KOPT-K1 (cell line): ENCODE data around the gene KCNIP4.

ENCODE experiments used
- H3K27ac ChIP-seq: fragments of 200-600 bp; sonication (generic); 2 replicates; pipeline ENCODE4 v1.5.1; 2016; ENCODE audit warnings: antibody characterized with exemption, mild to moderate bottlenecking, low read depth, low read length; ENCODE audit not compliant: poor library complexity, severe bottlenecking
- H3K36me3 ChIP-seq: fragments of 200-600 bp; sonication (generic); 2 replicates; pipeline ENCODE4 v1.5.1; 2017; ENCODE audit warnings: antibody characterized with exemption, mild to moderate bottlenecking, low read length, moderate library complexity; ENCODE audit not compliant: insufficient read depth
- H3K9me3 ChIP-seq: fragments of 200-600 bp; sonication (generic); 2 replicates; pipeline ENCODE4 v1.5.1; 2017; ENCODE audit warnings: antibody characterized with exemption, low read length, mild to moderate bottlenecking; ENCODE audit not compliant: insufficient read depth, poor library complexity, severe bottlenecking

KCNIP4 gene

DNA sequence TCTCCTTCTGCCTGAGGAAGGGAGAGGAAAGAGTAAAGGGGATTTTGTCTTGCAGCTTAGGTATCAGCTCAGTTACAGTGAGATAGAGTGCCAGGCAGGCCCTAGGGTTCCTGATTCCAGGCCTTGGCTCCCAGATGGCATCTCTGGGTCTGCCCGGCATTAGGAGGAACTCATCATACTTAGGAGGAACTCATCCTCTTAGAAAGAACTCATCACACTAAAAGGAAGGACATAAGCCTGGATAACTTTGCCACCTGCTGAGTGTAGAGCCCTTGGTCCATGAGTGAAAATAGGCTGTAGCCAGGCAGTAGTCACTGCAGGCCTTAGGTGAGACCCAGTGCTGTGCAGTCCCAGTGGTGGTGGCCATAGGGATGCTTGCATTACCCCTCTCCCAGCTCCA lies 881.2 kb downstream of the KCNIP4 start:
- H3K27ac ChIP-seq, result no peak overlapping the region
- H3K36me3 ChIP-seq, result no peaks in the 10 kb centered on the region
- H3K9me3 ChIP-seq, result no peaks in the 10 kb centered on the region

DNA sequence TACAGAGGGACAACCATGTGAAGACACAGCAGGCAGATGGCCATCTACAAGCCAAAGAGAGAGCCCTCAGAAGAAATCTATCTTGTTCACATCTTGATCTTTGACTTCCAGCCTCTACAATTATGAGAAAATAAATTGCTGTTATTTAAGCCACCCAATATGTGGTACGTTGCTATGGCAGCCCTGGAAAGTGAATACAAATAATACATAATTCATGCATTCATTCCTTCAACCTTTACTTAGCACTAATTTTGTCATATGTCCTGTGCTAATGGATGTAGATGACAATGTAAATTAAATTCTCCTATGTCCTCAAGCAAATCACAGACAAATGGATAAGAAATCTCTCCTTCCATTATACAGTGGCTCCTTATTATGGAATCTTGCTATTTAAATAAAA lies 886.7 kb downstream of the KCNIP4 start:
- Histone ChIP-seq H3K9me3 (no peaks in the 10 kb centered on the region), H3K27ac (no peak overlapping the region), H3K36me3 (no peaks in the 10 kb centered on the region)

DNA sequence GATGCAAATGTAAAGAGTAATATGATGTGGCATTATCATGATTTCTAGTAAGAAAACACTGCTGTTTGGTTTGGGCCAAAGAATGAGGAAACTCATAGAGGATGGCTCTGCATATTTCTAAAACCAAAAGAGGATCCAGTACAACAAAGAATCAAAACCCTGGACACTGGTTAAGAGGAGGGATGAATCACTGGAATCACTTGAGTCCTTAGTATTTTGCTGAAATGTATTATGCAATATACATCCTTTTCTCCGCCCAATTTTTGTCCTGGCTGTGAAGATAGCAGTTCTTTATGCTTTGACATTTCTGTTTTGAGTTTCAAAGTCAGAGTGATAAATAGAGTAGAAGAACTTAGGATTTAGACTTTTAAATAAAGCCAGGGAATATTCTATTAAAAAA lies 902.4 kb downstream of the KCNIP4 start:
- no peak overlapping the region for H3K27ac ChIP-seq
- no peaks in the 10 kb centered on the region for H3K36me3 ChIP-seq
- H3K9me3 ChIP-seq, result no peaks in the 10 kb centered on the region

DNA sequence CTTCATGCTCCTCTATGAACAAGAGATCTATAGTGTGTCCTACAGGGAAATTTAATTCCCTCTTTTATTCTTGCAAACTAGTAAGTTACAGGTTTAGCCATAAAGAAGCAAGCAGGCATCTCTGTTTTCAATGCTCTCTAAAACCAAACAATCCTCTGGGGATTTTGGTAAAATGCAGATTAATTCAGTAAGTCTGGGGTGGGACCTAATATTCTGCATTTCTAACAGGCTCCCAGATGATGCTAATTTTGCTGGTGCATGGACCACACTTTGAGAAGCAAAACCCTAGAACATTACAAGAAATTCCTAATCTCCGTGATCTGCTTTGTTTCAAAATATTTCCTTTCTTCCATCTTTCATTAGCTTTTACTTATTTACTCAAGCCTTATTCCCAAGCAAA lies 903.5 kb downstream of the KCNIP4 start:
- no peaks in the 10 kb centered on the region for H3K36me3 ChIP-seq
- no peak overlapping the region for H3K27ac ChIP-seq
- H3K9me3 ChIP-seq, result no peaks in the 10 kb centered on the region

DNA sequence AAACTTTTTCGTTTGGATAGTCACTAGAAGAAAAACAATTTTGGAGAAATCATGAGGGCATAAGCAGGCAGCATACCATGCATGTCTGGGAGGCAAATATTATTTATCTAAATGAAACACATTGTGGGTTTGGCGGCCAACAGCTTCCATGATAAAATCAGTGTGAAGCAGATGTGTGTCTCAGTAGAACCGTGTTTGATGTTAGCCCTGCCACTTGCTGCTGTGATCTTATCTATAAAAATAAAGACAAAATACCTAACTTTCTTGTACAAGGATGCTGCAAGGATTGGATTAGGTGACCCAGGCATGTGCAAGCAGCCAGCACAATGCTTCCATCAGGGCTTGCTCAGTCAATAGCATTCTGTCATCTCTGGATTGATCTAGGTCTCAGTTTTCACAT lies 906.9 kb downstream of the KCNIP4 start:
- Histone ChIP-seq H3K9me3 (no peaks in the 10 kb centered on the region), H3K27ac (no peak overlapping the region), H3K36me3 (no peaks in the 10 kb centered on the region)

DNA sequence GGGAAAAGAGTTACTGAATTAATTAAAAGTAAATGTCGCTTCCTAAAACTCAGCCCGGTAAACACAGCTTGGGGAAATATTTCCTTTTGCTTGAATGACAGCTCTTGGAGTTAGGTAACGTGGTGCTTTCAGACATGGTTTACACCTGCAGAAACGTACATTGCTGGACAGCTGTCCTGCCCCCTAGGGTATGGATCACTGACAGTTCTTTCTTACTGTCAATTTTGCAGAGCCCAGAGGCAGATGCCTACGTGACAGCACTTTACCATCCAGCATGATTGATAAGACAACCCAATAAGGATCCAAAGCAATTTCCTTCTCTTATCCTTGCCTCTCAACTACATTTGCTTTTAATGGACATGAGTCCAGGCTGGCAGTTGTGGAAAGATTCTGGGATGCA lies 913.8 kb downstream of the KCNIP4 start:
- Histone ChIP-seq H3K36me3 (no peaks in the 10 kb centered on the region), H3K27ac (no peak overlapping the region), H3K9me3 (no peaks in the 10 kb centered on the region)

DNA sequence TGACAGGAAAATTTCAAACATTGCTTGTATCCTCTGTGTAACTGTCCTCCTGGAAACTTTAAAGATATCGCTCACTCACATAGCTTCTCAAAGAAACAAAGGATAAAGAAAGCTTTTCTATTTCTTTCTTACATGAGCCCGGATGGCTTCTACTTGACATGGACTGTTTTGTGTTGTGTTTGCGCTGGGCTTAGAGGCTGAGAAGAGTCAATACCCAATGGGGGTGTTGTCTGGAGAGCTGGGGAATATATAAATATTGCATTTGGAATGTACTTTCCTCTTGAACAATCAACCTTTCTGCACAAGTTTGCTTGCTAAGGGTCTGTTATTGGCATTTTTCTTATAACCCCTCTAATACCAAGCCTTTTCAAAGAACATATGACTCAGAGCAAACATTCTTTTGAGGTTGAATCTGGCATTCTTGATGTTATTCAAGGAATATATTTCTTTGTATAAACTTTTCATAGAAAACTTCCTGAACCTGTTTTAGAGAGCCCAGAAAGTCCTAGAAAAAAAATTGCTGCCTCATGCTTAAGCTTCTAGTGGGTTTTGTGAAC lies 916.4 kb downstream of the KCNIP4 start:
- no peaks in the 10 kb centered on the region for H3K9me3 ChIP-seq
- H3K36me3 ChIP-seq, result no peaks in the 10 kb centered on the region
- H3K27ac ChIP-seq, result no peak overlapping the region

DNA sequence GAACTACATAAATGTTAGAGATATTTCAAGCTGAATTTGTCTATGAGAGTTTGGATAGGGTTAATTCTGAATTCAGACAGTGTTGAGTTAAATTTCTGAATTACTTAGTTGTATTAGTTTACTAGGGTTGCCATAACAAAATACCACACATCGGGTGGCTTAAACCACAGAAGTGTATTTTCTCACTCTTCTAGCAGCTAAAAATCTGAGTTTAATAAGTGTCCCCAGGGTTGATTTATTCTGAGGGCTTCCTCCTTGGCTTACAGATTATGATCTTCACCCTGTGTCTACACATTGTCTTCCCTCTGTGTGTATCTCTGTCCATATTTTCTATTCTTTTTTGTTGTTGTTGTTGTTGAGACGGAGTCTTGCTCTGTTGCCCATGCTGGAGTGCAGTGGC lies 929.8 kb downstream of the KCNIP4 start:
- Histone ChIP-seq H3K36me3 (no peaks in the 10 kb centered on the region), H3K27ac (no peak overlapping the region), H3K9me3 (no peaks in the 10 kb centered on the region)

DNA sequence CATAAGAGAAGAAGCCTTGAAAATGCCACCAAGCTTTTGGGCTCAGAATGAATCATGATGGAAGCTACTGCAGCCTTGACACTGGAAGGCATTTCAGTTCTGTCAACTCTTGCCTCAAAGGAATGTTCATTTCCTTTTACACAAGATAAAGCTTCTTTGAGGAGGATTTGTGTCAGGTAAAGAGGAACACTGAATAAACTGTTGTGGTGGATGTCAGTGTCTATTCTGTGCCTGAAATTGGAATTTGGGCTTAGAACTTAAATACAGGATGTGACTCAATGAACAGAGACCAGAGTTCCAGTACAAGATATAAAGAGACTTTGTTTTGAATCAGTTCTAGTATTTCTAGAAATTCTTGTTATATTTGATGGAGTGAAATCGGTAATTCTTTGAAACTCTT lies 935.1 kb downstream of the KCNIP4 start:
- Histone ChIP-seq H3K27ac (no peak overlapping the region), H3K36me3 (no peaks in the 10 kb centered on the region), H3K9me3 (no peaks in the 10 kb centered on the region)

DNA sequence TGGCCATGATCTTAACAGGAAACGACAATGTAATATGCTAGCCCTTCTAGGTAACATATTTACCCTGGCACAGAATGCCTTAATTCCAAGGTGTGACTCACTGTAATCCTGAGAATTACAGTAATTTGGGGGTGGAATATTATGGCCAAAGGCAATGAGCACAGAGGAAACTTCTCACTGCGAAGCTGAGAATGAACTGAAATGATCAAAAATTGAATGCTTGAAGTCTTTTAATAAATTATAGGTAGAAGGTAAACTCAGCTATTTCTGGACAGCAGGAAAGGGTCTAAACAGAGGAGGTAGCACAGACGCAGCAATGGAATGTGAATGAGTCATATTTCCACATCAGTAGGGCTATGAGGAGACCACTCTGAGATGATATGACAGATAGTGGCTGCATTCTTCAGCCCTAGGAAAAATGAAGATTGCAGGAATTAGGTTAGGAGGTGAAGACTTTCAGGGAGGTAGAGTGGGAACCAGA lies 935.7 kb downstream of the KCNIP4 start:
- Histone ChIP-seq H3K36me3 (no peaks in the 10 kb centered on the region), H3K27ac (no peak overlapping the region)

DNA sequence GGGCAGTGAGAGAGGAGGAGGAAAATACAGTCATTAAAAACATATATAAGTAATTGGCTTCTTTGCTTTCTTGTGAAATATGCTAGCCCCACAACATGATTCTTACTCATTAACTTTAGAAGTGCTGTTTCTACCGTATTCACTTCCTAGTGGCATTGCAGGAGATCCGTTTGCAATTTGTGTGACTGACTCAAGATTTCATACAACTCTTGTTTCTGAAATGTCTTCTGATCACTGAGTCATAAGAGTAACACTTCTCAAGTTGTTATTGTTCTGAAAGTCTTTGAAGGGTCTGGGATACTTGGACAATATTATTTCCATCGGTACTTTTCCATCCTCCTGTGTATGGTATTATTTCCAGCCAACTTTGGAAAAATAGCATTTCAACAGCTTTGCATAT lies 937.5 kb downstream of the KCNIP4 start:
- H3K9me3 ChIP-seq, result no peaks in the 10 kb centered on the region
- no peak overlapping the region for H3K27ac ChIP-seq
- no peaks in the 10 kb centered on the region for H3K36me3 ChIP-seq

More for the DNA sequence above, 935.7 kb downstream of the KCNIP4 start:
- H3K9me3 ChIP-seq, result no peaks in the 10 kb centered on the region

DNA sequence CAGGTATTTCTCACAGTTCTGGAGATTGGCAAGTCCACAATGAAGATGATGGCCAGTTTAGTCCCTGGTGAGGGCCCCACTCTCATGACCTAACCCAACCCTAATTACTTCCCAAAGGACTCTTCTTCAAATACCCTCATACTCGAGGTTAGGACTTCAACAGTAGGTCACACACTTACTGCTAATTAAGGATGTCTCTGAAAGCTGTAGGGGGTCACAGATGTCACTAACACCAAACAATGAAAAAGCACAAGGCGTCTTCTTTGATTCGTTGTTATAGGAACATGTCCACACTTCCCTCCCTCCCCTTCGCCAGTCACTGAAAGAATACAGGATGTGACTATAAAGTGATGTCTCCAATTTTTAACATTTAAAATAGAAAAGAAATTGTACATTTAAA lies 938.6 kb downstream of the KCNIP4 start:
- H3K36me3 ChIP-seq, result no peaks in the 10 kb centered on the region
- H3K9me3 ChIP-seq, result no peaks in the 10 kb centered on the region
- H3K27ac ChIP-seq, result no peak overlapping the region

DNA sequence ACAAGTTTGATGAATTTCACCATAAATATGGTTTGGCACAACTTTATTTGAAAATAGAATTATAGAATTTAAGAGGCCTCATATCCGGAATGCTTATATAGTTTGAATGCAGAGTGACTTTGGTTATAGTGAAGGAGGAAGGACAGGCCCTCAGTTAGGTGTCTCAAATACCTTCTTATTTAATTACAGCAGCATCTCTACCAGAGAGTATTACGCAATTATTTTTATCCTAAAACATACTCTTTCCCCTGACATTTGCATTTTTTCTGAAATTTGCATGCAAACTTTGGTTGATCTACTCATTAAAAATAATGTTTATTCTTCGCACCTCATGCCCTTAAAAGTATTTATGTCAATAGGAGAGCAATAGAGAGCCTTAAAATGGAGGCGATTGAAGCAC lies 942.9 kb downstream of the KCNIP4 start:
- no peaks in the 10 kb centered on the region for H3K36me3 ChIP-seq
- H3K27ac ChIP-seq, result no peak overlapping the region
- no peaks in the 10 kb centered on the region for H3K9me3 ChIP-seq

DNA sequence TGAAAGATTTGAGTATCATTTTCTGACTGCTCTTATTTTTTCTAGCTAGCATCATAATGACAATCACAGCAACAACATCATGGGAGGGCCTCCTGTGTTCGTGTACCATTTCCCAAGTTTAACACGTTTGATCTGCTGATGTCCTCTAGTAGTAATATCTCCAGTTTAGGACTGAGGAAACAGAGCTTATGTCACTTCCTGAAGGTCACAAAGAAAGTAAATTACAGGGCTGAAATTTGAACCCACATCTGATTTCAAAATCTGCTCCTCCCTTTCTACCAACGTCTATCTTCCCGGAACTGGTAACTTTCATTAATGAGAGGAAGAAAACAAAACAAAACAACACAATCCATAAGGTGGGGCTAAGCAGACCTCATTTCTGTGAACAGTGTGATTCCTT lies 945.6 kb downstream of the KCNIP4 start:
- Histone ChIP-seq H3K9me3 (no peaks in the 10 kb centered on the region), H3K27ac (no peak overlapping the region), H3K36me3 (no peaks in the 10 kb centered on the region)

DNA sequence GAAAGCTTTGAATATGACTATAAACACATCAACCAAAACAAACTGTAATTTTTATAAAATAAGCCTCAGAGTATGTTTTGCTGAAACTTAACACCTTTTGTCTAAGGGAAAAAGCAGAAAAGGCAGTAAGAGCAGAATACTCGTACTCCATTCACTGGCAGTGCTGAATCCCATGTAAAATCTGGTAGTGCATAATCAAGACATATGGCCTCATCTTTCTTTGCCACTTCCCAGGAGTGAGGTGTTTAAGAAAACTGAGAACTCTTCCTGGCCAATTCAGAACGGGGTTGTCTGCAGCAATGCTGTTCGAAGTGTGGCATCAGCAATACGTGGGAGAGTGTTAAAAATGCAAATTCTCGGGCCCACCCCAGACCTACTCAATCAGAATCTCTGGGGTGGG lies 946.3 kb downstream of the KCNIP4 start:
- H3K36me3 ChIP-seq, result no peaks in the 10 kb centered on the region
- no peak overlapping the region for H3K27ac ChIP-seq
- H3K9me3 ChIP-seq, result no peaks in the 10 kb centered on the region

DNA sequence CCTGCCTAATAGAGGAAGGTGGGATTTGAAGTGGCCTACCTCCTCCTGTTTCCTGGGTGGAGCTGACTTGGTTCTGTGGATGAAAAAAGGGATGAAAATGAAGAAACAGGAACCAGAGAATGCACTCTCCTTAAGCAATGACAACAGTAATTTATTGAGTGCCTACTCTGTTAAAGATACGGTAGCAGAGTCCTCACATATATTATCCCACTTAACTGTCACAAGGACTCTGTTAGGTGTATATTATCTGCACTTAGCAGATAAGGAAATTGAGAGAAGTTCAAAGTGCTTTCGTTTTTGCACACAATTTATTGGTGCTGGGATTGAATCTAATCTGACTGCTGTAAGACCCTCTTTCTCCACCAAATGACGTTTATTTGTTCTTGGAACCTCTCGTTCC lies 947.1 kb downstream of the KCNIP4 start:
- no peaks in the 10 kb centered on the region for H3K9me3 ChIP-seq
- H3K36me3 ChIP-seq, result no peaks in the 10 kb centered on the region
- H3K27ac ChIP-seq, result no peak overlapping the region

DNA sequence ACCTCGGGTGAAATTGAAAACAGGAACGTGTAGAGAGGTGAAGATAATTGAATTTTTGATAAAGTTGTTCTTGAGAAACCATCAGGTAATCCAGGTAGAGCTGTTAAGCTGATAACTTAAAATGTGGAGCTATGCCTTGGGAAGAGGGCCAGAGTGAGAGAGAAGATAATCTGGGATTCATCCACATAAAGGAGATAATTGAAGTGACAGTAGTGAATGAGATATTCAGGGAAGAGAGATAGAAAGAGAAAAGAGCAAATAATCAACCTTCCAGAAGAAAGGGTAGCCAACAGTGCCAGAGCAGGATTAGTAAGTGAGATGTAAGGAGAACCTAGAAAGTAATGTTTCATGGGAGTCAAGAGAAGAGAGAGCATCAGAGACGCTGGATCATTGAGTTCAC lies 950.7 kb downstream of the KCNIP4 start:
- H3K27ac ChIP-seq, result no peak overlapping the region
- no peaks in the 10 kb centered on the region for H3K36me3 ChIP-seq
- H3K9me3 ChIP-seq, result no peaks in the 10 kb centered on the region
